ENCODE measurements around the gene SAMD11. TPM values are rescaled to one million over a fixed set of nuclear protein-coding genes. Genes with fewer than 3 reads are reported as not detected.

Gene SAMD11
- total RNA-seq, 1 donor: 1.6 TPM

DNA sequence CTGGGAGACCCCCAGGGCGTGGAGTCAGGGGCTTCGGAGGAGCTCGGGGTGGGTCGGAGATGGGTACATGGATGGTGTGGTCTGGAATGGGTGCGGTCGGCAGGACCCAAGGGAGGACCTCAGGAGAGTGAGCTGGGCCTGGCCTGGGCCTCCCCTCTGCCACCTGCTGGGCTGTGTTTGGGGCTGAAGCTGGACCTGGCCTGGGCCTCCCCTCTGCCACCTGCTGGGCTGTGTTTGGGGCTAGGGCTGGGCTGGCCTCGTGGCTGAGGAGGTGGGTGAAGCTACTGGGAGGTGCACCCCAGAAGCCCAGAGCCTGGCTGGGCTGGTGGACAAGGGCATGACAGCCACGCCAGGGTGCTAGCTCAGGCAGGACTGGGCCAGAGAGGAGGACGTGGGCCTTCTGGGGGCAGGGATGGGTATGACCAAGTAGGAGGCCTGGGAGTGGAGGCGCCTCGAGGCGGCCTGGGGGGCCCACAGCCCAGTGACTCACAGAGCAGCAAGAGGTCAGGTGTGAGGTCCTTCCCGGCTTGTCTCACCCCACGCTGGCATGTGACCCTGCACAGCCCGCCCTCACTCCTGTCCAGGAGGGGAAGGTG is 14.5 kb downstream of the SAMD11 start:
- H3K4me3 ChIP-seq (ENCODE audit: low read depth, low read length): no peak overlapping the region
- TF ChIP-seq CTCF (IDR thresholded peaks at IDR 0.05; ENCODE audit: insufficient read depth, low read length): peak; percentile 60
- DNase-seq (ENCODE audit: low read depth): peak; percentile 25

DNA sequence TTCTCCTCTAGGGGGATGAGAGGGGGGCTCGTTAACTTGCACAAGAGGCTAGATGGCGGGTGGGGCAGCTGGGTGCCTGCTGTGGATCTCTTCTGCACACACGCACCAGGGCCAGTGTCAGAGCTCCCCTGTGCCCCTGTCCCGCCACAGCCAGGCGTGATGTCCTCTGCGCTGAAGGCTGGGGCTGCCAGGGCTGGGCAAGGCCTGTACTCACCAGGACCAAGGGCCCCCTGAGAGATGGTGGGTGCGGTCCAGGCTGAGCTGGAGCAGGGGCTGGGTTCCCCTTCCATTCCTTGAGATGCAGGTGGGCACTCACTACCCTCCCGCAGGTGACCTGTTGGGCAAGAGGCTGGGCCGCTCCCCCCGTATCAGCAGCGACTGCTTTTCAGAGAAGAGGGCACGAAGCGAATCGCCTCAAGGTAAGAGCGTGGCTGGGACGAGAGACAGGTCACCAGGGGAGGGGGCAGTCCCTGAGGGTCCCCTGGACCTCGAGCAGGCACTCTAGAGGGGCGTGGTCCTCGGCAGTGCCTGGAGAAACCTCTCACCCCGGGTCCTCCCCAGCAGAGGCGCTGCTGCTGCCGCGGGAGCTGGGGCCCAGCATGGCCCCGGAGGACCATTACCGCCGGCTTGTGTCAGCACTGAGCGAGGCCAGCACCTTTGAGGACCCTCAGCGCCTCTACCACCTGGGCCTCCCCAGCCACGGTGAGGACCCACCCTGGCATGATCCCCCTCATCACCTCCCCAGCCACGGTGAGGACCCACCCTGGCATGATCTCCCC is 15.2 kb downstream of the SAMD11 start:
- no peak for TF ChIP-seq CTCF (IDR thresholded peaks at IDR 0.05; ENCODE audit: insufficient read depth, low read length)
- no peak for DNase-seq (ENCODE audit: low read depth)
- no peak overlapping the region for H3K4me3 ChIP-seq (ENCODE audit: low read depth, low read length)

DNA sequence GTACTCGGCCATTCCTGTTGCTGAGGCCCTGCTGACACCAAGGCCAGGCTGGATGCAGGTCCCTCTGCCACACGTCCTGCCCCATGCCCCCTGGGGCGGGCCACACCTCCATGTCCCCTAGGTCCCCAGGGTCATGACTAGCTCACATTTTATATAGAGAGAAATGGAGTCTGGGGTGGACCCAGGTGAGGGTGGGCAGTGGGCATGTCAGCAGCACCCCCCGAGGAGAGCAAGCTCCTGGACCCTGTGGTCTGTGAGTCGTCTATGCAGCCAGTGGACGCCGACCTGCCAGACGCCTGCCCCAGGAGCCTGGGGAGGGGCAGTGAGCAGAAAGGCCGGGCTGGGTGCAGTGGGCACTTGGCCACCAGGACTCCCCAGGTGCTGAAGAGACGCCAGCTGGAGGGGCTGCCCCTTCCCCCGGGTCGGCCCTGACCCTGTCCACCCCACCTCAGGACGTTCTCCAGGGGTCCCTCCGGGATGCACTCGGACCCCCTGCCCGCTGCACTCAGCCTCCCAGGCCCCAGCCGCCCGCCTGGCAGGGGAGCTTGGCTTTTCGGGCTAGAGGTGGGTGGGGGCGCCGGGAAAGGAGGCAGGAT is 15.9 kb downstream of the SAMD11 start:
- no peak for DNase-seq (ENCODE audit: low read depth)
- no peak for TF ChIP-seq CTCF (IDR thresholded peaks at IDR 0.05; ENCODE audit: insufficient read depth, low read length)
- H3K4me3 ChIP-seq (ENCODE audit: low read depth, low read length): no peak overlapping the region

GRCh38 chr1:940107-941014 is 16.6 kb downstream of the SAMD11 start:
- no peak for TF ChIP-seq CTCF (IDR thresholded peaks at IDR 0.05; ENCODE audit: insufficient read depth, low read length)

GRCh38 chr1:941015-941587 is 17.4 kb downstream of the SAMD11 start:
- no peak for TF ChIP-seq CTCF (IDR thresholded peaks at IDR 0.05; ENCODE audit: insufficient read depth, low read length)
- no peak for DNase-seq (ENCODE audit: low read depth)
- H3K4me3 ChIP-seq (ENCODE audit: low read depth, low read length): no peak overlapping the region

More at GRCh38 chr1:940107-941014, 16.6 kb downstream of the SAMD11 start:
- H3K4me3 ChIP-seq (ENCODE audit: low read depth, low read length): no peak overlapping the region
- DNase-seq (ENCODE audit: low read depth): peak; percentile 44
